Suprapubic skin (tissue), 4 donors: ENCODE data around the gene KDM4B. TPM values are rescaled to one million over a fixed set of nuclear protein-coding genes. Genes with fewer than 3 reads are reported as not detected.
A peak's percentile ranks its signal among the peaks of the same experiment; 100 is the strongest.

Source experiments
- DNase-seq, 2 donors: peaks; one replicate each; pipeline ENCODE4 v3.0.0-alpha.2; 2019; ENCODE audit warnings: low spot score in 2 of 2
- H3K27ac ChIP-seq: fragments of 200-600 bp; sonication (generic); one replicate; pipeline ENCODE4 v1.5.1; 2019
- H3K27me3 ChIP-seq: fragments of 200-600 bp; sonication (generic); one replicate; pipeline ENCODE4 v1.5.1; 2019
- H3K36me3 ChIP-seq: fragments of 200-600 bp; sonication (generic); one replicate; pipeline ENCODE4 v1.5.1; 2019
- H3K4me1 ChIP-seq: fragments of 200-600 bp; sonication (generic); one replicate; pipeline ENCODE4 v1.5.1; 2019
- H3K4me3 ChIP-seq: fragments of 200-600 bp; sonication (generic); one replicate; pipeline ENCODE4 v1.5.1; 2019; ENCODE audit warnings: mild to moderate bottlenecking
- H3K9me3 ChIP-seq: fragments of 200-600 bp; sonication (generic); one replicate; pipeline ENCODE4 v1.5.1; 2019
- CTCF ChIP-seq, 2 donors: fragments of 200-600 bp in 1 of 2; fragments of 450-650 bp in 1 of 2; sonication (generic) in 1 of 2; IDR thresholded peaks; one replicate each; pipeline ENCODE4 v1.5.1; 2016 to 2019; ENCODE audit warnings: antibody characterized with exemption in 2 of 2, mild to moderate bottlenecking in 1 of 2, moderate library complexity in 1 of 2
- EP300 ChIP-seq: sonication (generic); formaldehyde crosslinking; IDR thresholded peaks from one replicate; pipeline ENCODE4 v1.6.1; 2017; ENCODE audit warnings: antibody characterized with exemption
- POLR2A ChIP-seq, 2 donors: fragments of 450-650 bp; IDR thresholded peaks; one replicate each; pipeline ENCODE4 v1.6.1; 2017; ENCODE audit warnings: antibody characterized with exemption in 2 of 2, mild to moderate bottlenecking in 2 of 2, moderate library complexity in 2 of 2
- POLR2AphosphoS5 ChIP-seq, 3 donors: sonication (generic); formaldehyde crosslinking; IDR thresholded peaks; one replicate each; pipeline ENCODE4 v1.6.1; 2017; ENCODE audit warnings: antibody characterized with exemption in 3 of 3
- WGBS: methylation state at CpG from one replicate; pipeline ENCODE4 v1.1.5; 2018; 5-methylcytosine and 5-hydroxymethylcytosine counted together
- total RNA-seq, 4 donors: library from RNA; depleted of rRNA; stranded (reverse); fragments of >200 nt; gene quantifications; one replicate each; pipeline ENCODE4 v1.1.0, GENCODE V29; 2016

KDM4B gene
- total RNA-seq, 4 donors from 2014 or later = 34.2 to 82.7 (median 48.7) TPM

- Histone ChIP-seq H3K4me3 (no peak overlapping the region), H3K4me1 (peaks cover 76% of the 10 kb centered on the region), H3K36me3 (peaks cover 22% of the 10 kb centered on the region), H3K9me3 (no peaks in the 10 kb centered on the region), H3K27ac (peak overlapping the region; percentile 5), H3K27me3 (no peaks in the 10 kb centered on the region)
- no peak for DNase-seq
- 55% methylated on average over 29 of the region's 29 CpGs for WGBS
- TF ChIP-seq POLR2AphosphoS5 (IDR thresholded peaks at IDR 0.05) (no peak), CTCF (IDR thresholded peaks at IDR 0.05) (no peak), POLR2A (IDR thresholded peaks at IDR 0.05) (no peak), EP300 (no peak)
Observed at GRCh38 chr19:5035105-5035761, 66.3 kb downstream of the KDM4B start.

GRCh38 chr19:5035793-5036697 is 67.1 kb downstream of the KDM4B start:
- no peak for DNase-seq
- H3K27ac ChIP-seq = peak overlapping the region; percentile 60

GRCh38 chr19:5036698-5037563 is 68.0 kb downstream of the KDM4B start:
- H3K4me3 ChIP-seq = peak overlapping the region; percentile 13

More at GRCh38 chr19:5035793-5036697, 67.1 kb downstream of the KDM4B start:
- WGBS = 65% methylated on average over 15 of the region's 36 CpGs
- Histone ChIP-seq H3K9me3 (no peaks in the 10 kb centered on the region), H3K27me3 (no peaks in the 10 kb centered on the region), H3K4me3 (peak overlapping the region; percentile 13), H3K36me3 (peaks cover 27% of the 10 kb centered on the region), H3K4me1 (peaks cover 78% of the 10 kb centered on the region)
- no peak for TF ChIP-seq CTCF (IDR thresholded peaks at IDR 0.05)
- TF ChIP-seq POLR2A (IDR thresholded peaks at IDR 0.05) = no peak
- TF ChIP-seq EP300 = no peak
- no peak for TF ChIP-seq POLR2AphosphoS5 (IDR thresholded peaks at IDR 0.05)

GRCh38 chr19:5037936-5038335 is 69.0 kb downstream of the KDM4B start:
- DNase-seq = no peak
- Histone ChIP-seq H3K27ac (peak overlapping the region; percentile 0), H3K4me1 (peaks cover 81% of the 10 kb centered on the region), H3K27me3 (no peaks in the 10 kb centered on the region), H3K4me3 (no peak overlapping the region), H3K9me3 (no peaks in the 10 kb centered on the region), H3K36me3 (peaks cover 26% of the 10 kb centered on the region)
- TF ChIP-seq POLR2AphosphoS5 (IDR thresholded peaks at IDR 0.05) (no peak), CTCF (IDR thresholded peaks at IDR 0.05) (no peak), EP300 (no peak), POLR2A (IDR thresholded peaks at IDR 0.05) (no peak)
- 28% methylated on average over 13 of the region's 17 CpGs for WGBS

More at GRCh38 chr19:5036698-5037563, 68.0 kb downstream of the KDM4B start:
- DNase-seq = no peak
- Histone ChIP-seq H3K36me3 (peaks cover 29% of the 10 kb centered on the region), H3K4me1 (peaks cover 78% of the 10 kb centered on the region), H3K27ac (peak overlapping the region; percentile 60), H3K9me3 (no peaks in the 10 kb centered on the region), H3K27me3 (no peaks in the 10 kb centered on the region)
- WGBS = 27% methylated on average over 23 of the region's 36 CpGs
- TF ChIP-seq POLR2AphosphoS5 (IDR thresholded peaks at IDR 0.05) = peak in 1 of 3 donors; percentile 18
- no peak for TF ChIP-seq CTCF (IDR thresholded peaks at IDR 0.05)
- no peak for TF ChIP-seq POLR2A (IDR thresholded peaks at IDR 0.05)
